Choroid plexus epithelial cell (primary cell): ENCODE results near the gene ASGR1.
"Not testable (repeated sequence)": the region's sequence is repeated elsewhere in the genome, so short reads cannot be mapped to it uniquely, and the experiment has no call there.

Experiments
- DNase-seq: peaks from one replicate; pipeline ENCODE4 v3.0.0-alpha.2; 2010; ENCODE audit warnings: low read depth
- H3K4me3 ChIP-seq: 2 replicates; pipeline ENCODE4 v1.5.1; 2011; ENCODE audit warnings: low read depth, mild to moderate bottlenecking, control low read depth, low read length, moderate library complexity
- CTCF ChIP-seq: conservative IDR thresholded peaks from 2 replicates; pipeline ENCODE4 v1.5.1; 2011; ENCODE audit warnings: low read depth, mild to moderate bottlenecking, control low read depth, inconsistent platforms, low read length, moderate library complexity

Gene ASGR1

DNA sequence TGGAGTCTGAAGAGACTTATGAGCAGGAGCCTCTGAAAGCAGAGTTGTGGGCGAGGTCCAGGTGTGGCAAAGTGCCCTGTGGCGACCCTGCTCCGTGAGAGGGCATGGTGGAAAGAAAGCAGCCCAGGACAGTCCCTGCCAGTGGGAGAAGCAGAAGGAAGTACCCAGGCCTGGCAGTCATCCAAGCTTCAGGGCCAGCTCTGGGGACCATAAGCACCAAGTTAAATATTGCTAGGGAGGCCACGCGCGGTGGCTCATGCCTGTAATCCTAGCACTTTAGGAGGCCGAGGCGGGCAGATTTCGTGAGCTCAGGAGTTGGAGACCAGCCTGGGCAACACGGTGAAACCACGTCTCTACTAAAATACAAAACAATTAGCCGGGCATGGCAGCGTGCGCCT is 4.9 kb upstream of the ASGR1 start:
- TF ChIP-seq CTCF: no peak
- H3K4me3 ChIP-seq: no peak overlapping the region
- no peak for DNase-seq

DNA sequence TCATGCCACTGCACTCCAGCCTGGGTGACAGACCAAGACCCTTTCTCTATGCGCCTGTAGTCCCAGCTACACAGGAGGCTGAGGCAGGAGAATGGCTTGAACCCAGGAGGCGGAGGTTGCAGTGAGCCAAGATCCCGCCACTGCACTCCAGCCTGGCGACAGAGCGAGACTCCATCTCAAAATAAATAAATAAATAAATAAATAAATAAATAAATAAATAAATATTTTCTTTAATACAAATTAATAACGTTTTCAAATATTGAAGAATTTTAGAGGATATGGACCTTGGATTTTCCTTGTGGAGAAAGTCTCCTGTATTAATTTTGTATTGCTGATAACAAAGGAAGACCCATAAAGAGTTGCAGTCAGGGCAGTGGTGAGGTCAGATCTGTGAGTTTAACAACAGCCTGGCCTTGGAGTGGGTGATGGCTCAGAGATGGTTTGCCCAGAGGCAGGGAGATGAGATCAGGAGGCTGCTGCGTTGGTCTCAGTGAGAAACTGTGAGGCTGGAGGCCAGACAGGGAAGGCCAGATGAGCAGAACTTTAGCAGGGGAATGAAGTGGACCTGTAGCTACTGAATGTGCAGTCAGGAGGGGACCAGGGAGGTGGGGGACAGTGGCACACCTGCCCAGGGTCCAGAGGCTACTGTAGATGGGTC is 4.4 kb upstream of the ASGR1 start:
- no peak overlapping the region for H3K4me3 ChIP-seq
- DNase-seq: no peak
- no peak for TF ChIP-seq CTCF

DNA sequence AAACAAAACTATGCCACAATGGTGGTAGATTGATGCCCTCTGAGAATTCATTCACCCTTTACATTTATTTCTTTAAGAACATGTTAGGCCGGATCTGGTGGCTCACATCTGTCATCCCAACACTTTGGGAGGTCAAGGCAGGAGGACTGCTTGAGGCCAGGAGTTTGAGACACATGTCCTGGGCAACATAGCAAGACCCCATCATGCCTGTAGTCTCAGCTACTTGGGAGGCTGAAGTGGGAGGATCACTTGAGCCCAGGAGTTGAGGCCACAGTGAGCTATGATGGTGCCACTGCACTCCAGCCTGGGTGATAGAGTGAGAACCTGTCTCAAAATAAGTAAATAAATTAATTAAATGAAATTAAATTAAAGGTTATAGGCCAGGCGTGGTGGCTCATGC is 2.9 kb upstream of the ASGR1 start:
- DNase-seq, H3K4me3 ChIP-seq: not testable (repeated sequence)

DNA sequence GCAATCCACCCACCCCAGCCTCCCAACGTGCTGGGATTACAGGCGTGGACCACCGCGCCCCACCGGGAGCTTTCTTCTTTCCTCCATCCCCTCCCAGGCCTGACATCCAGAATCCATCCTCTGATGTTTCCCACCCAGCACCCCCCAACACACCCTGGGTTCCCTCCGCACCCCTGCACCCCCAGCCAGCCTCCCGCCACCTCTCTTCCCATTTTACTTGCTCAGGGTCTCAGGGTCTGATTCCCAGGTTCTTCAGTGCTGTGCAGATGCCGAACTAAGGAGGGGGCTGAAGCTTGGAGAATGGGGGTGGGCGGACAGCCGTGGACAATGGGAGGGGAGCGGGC is 225 bp downstream of the ASGR1 start:
- no peak for TF ChIP-seq CTCF
- DNase-seq: no peak

GRCh38 chr17:7177954-7178477 is 1.2 kb downstream of the ASGR1 start:
- peak overlapping the region; percentile 50 for H3K4me3 ChIP-seq
- DNase-seq: no peak
- no peak for TF ChIP-seq CTCF

More for the DNA sequence above, 225 bp downstream of the ASGR1 start:
- H3K4me3 ChIP-seq: no peak overlapping the region

GRCh38 chr17:7177191-7177953 is 1.8 kb downstream of the ASGR1 start:
- peak; percentile 86 for TF ChIP-seq CTCF
- peak; percentile 70 for DNase-seq
- peak overlapping the region; percentile 50 for H3K4me3 ChIP-seq

- no peak for TF ChIP-seq CTCF
- DNase-seq: peak; percentile 44
- H3K4me3 ChIP-seq: peak overlapping the region; percentile 50
Observed at GRCh38 chr17:7176841-7177190, 2.4 kb downstream of the ASGR1 start.
